Erythroblast (primary cell): ENCODE results near the gene MCRS1.

ENCODE experiments used
- DNase-seq, 2 experiments: peaks; one replicate each; lab custom pipeline; 2025; lab: John Stamatoyannopoulos, UW
- GATA1 ChIP-seq: IDR thresholded peaks from 2 replicates; pipeline ENCODE4 v1.6.1; 2011; ENCODE audit warnings: low read depth, mild to moderate bottlenecking, control low read depth, low read length, moderate library complexity
- POLR2A ChIP-seq: IDR thresholded peaks from 2 replicates; pipeline ENCODE4 v1.6.1; 2011; ENCODE audit warnings: mild to moderate bottlenecking, low read length

The MCRS1 gene

GRCh38 chr12:49565406-49566265 is 2.3 kb downstream of the MCRS1 start:
- TF ChIP-seq POLR2A (no peak), GATA1 (no peak)
- no peak for DNase-seq

GRCh38 chr12:49564686-49565405 is 3.1 kb downstream of the MCRS1 start:
- TF ChIP-seq GATA1: no peak
- TF ChIP-seq POLR2A: no peak
- DNase-seq: no peak

GRCh38 chr12:49563951-49564685 is 3.8 kb downstream of the MCRS1 start:
- no peak for TF ChIP-seq POLR2A
- no peak for TF ChIP-seq GATA1

GRCh38 chr12:49562831-49563230 is 5.1 kb downstream of the MCRS1 start:
- TF ChIP-seq GATA1 (no peak), POLR2A (no peak)
- DNase-seq: no peak

More at GRCh38 chr12:49563951-49564685, 3.8 kb downstream of the MCRS1 start:
- no peak for DNase-seq

GRCh38 chr12:49562233-49562632 is 5.7 kb downstream of the MCRS1 start:
- TF ChIP-seq POLR2A (no peak), GATA1 (no peak)
- DNase-seq: no peak

- DNase-seq: no peak
- TF ChIP-seq GATA1 (no peak), POLR2A (no peak)
These were observed 7.2 kb downstream of the MCRS1 start for GRCh38 chr12:49560695-49561094.

GRCh38 chr12:49559011-49559675 is 8.8 kb downstream of the MCRS1 start:
- TF ChIP-seq POLR2A: no peak
- no peak for TF ChIP-seq GATA1
- DNase-seq: no peak

GRCh38 chr12:49558526-49558925 is 9.4 kb downstream of the MCRS1 start:
- no peak for DNase-seq
- no peak for TF ChIP-seq POLR2A

- no peak for DNase-seq
- no peak for TF ChIP-seq GATA1
- TF ChIP-seq POLR2A: no peak
These were observed 10.1 kb downstream of the MCRS1 start for GRCh38 chr12:49557917-49558215.

- TF ChIP-seq POLR2A (no peak), GATA1 (no peak)
- no peak for DNase-seq
These were observed 10.6 kb downstream of the MCRS1 start for GRCh38 chr12:49557187-49557916.

GRCh38 chr12:49556391-49557186 is 11.4 kb downstream of the MCRS1 start:
- no peak for DNase-seq
- TF ChIP-seq POLR2A (no peak), GATA1 (no peak)

GRCh38 chr12:49555631-49556390 is 12.1 kb downstream of the MCRS1 start:
- no peak for TF ChIP-seq GATA1
- no peak for DNase-seq
